HG03045 (cell line): ENCODE measurements around the gene SLC6A5.

ENCODE experiments used
- ATAC-seq: cut with Tn5 transposase; IDR thresholded peaks from one replicate; pipeline ENCODE4 v1.9.1; 2021; ENCODE audit warnings: mild to moderate bottlenecking, moderate library complexity; ENCODE audit not compliant: unreplicated experiment

The SLC6A5 gene

GRCh38 chr11:20618083-20618482 is 18.7 kb downstream of the SLC6A5 start:
- no peak for ATAC-seq

- ATAC-seq = no peak
Measured at GRCh38 chr11:20620988-20621387, 21.6 kb downstream of the SLC6A5 start.

GRCh38 chr11:20621679-20622078 is 22.3 kb downstream of the SLC6A5 start:
- ATAC-seq = no peak

GRCh38 chr11:20623252-20623651 is 23.8 kb downstream of the SLC6A5 start:
- ATAC-seq = no peak

GRCh38 chr11:20626279-20626678 is 26.9 kb downstream of the SLC6A5 start:
- ATAC-seq = no peak

GRCh38 chr11:20627026-20627425 is 27.6 kb downstream of the SLC6A5 start:
- no peak for ATAC-seq

GRCh38 chr11:20627701-20628100 is 28.3 kb downstream of the SLC6A5 start:
- no peak for ATAC-seq

- ATAC-seq = no peak
Measured at GRCh38 chr11:20631519-20632168, 32.2 kb downstream of the SLC6A5 start.

GRCh38 chr11:20632169-20632532 is 32.7 kb downstream of the SLC6A5 start:
- no peak for ATAC-seq

- ATAC-seq = no peak
Measured at GRCh38 chr11:20634044-20634443, 34.6 kb downstream of the SLC6A5 start.

- no peak for ATAC-seq
Measured at GRCh38 chr11:20634781-20635180, 35.4 kb downstream of the SLC6A5 start.

GRCh38 chr11:20638074-20638473 is 38.7 kb downstream of the SLC6A5 start:
- no peak for ATAC-seq

- no peak for ATAC-seq
Measured at GRCh38 chr11:20639688-20640087, 40.3 kb downstream of the SLC6A5 start.

- no peak for ATAC-seq
Measured at GRCh38 chr11:20640401-20640800, 41.0 kb downstream of the SLC6A5 start.

GRCh38 chr11:20644360-20644759 is 45.0 kb downstream of the SLC6A5 start:
- ATAC-seq = no peak

- ATAC-seq = no peak
Measured at GRCh38 chr11:20647976-20648565, 48.7 kb downstream of the SLC6A5 start.

- ATAC-seq = no peak
Measured at GRCh38 chr11:20652150-20652806, 52.9 kb downstream of the SLC6A5 start.

- ATAC-seq = no peak
Measured at GRCh38 chr11:20654038-20654437, 54.6 kb downstream of the SLC6A5 start.

- ATAC-seq = no peak
Measured at GRCh38 chr11:20656901-20657300, 57.5 kb downstream of the SLC6A5 start.

- no peak for ATAC-seq
Measured at GRCh38 chr11:20658135-20658534, 58.7 kb downstream of the SLC6A5 start.

GRCh38 chr11:20661445-20661844 is 62.0 kb downstream of the SLC6A5 start:
- ATAC-seq = no peak

GRCh38 chr11:20661850-20662249 is 62.4 kb downstream of the SLC6A5 start:
- no peak for ATAC-seq
